Loucy (cell line): ENCODE measurements around the gene CAPZA2.
"Not testable (repeated sequence)": the region's sequence is repeated elsewhere in the genome, so short reads cannot be mapped to it uniquely, and the experiment has no call there.

Experiments
- H2AFZ ChIP-seq: fragments of 200-600 bp; sonication (generic); 2 replicates; pipeline ENCODE4 v1.6.0; 2016; ENCODE audit warnings: antibody characterized with exemption, mild to moderate bottlenecking, low read length, moderate library complexity
- H3F3A ChIP-seq: fragments of 200-600 bp; 2 replicates; pipeline ENCODE4 v1.6.0; 2016; ENCODE audit warnings: antibody characterized with exemption, low read depth, mild to moderate bottlenecking
- H3K27me3 ChIP-seq: fragments of 200-600 bp; sonication (generic); 2 replicates; pipeline ENCODE4 v1.6.1; 2014; ENCODE audit warnings: low read length, mild to moderate bottlenecking; ENCODE audit not compliant: insufficient read depth, poor library complexity, severe bottlenecking
- H3K36me3 ChIP-seq: fragments of 200-600 bp; sonication (generic); 2 replicates; pipeline ENCODE4 v1.6.1; 2016; ENCODE audit warnings: low read length; ENCODE audit not compliant: insufficient read depth
- H3K4me1 ChIP-seq: fragments of 200-600 bp; sonication (generic); 2 replicates; pipeline ENCODE4 v1.5.1; 2014; ENCODE audit warnings: low read length, mild to moderate bottlenecking; ENCODE audit not compliant: insufficient read depth, poor library complexity, severe bottlenecking
- H3K4me2 ChIP-seq: fragments of 200-600 bp; sonication (generic); 2 replicates; pipeline ENCODE4 v1.6.0; 2014; ENCODE audit warnings: antibody characterized with exemption, low read length, low read depth, mild to moderate bottlenecking; ENCODE audit not compliant: poor library complexity, severe bottlenecking
- H3K4me3 ChIP-seq: fragments of 200-600 bp; sonication (generic); 2 replicates; pipeline ENCODE4 v1.5.1; 2014; ENCODE audit warnings: low read length, mild to moderate bottlenecking, mixed read lengths; ENCODE audit not compliant: poor library complexity, severe bottlenecking
- H3K79me2 ChIP-seq: fragments of 200-600 bp; sonication (generic); 2 replicates; pipeline ENCODE4 v1.6.1; 2014; ENCODE audit warnings: low read length; ENCODE audit not compliant: insufficient read depth
- H3K9ac ChIP-seq: fragments of 200-600 bp; sonication (generic); 2 replicates; pipeline ENCODE4 v1.6.0; 2014; ENCODE audit warnings: mild to moderate bottlenecking, low read depth, low read length, moderate library complexity; ENCODE audit not compliant: poor library complexity, severe bottlenecking
- H3K9me2 ChIP-seq: fragments of 200-600 bp; sonication (generic); replicated peaks from 2 replicates; pipeline ENCODE4 v1.6.1; 2016; ENCODE audit warnings: low read depth, low read length, mixed read lengths
- H3K9me3 ChIP-seq: fragments of 200-600 bp; sonication (generic); 2 replicates; pipeline ENCODE4 v1.6.1; 2014; ENCODE audit warnings: mild to moderate bottlenecking, antibody characterized with exemption, low read length, low read depth; ENCODE audit not compliant: insufficient read depth
- H4K20me1 ChIP-seq: fragments of 200-600 bp; sonication (generic); 2 replicates; pipeline ENCODE4 v1.6.0; 2014; ENCODE audit warnings: antibody characterized with exemption, low read length, mild to moderate bottlenecking; ENCODE audit not compliant: insufficient read depth, poor library complexity, severe bottlenecking
- EZH2phosphoT487 ChIP-seq: fragments of 200-600 bp; IDR thresholded peaks from 2 replicates; pipeline ENCODE4 v1.6.1; 2018; ENCODE audit warnings: antibody characterized with exemption, mild to moderate bottlenecking, moderate library complexity, borderline replicate concordance
- TF ChIP-seq, protein P1 (sequence below): fragments of 200-600 bp; sonication (generic); conservative IDR thresholded peaks from 2 replicates; pipeline ENCODE4 v1.5.1; 2014; ENCODE audit warnings: mild to moderate bottlenecking, antibody characterized with exemption, low read length

Gene CAPZA2

DNA sequence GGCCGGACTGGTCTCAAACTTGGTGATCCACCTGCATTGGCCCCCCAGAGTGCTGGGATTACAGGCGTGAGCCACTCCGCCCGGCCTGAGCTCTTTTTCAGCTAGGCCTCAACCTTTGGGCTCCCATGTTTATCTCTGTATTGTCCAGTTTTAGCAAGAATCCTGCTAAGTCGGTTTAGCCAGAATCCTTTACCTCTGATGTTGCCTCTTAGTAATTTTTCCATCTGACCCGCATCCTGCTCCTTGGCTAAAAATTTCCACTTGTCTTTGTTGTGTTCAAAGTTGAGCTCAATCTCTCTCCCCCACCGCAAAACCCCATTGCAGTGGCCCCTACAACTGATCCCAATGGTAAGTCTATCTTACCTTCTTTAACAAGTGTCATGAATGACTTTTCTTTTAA is 70.2 kb downstream of the CAPZA2 start:
- Histone ChIP-seq H3K9ac (no peak overlapping the region), H3K4me1 (no peaks in the 10 kb centered on the region), H3K9me3 (no peaks in the 10 kb centered on the region), H3K4me2 (no peak overlapping the region), H2AFZ (no peak overlapping the region), H3K79me2 (no peaks in the 10 kb centered on the region), H3K27me3 (no peaks in the 10 kb centered on the region), H3K36me3 (no peaks in the 10 kb centered on the region), H3K4me3 (no peak overlapping the region), H4K20me1 (no peaks in the 10 kb centered on the region), H3F3A (no peaks in the 10 kb centered on the region), H3K9me2 (no peaks in the 10 kb centered on the region)
- TF ChIP-seq, protein P1, sequence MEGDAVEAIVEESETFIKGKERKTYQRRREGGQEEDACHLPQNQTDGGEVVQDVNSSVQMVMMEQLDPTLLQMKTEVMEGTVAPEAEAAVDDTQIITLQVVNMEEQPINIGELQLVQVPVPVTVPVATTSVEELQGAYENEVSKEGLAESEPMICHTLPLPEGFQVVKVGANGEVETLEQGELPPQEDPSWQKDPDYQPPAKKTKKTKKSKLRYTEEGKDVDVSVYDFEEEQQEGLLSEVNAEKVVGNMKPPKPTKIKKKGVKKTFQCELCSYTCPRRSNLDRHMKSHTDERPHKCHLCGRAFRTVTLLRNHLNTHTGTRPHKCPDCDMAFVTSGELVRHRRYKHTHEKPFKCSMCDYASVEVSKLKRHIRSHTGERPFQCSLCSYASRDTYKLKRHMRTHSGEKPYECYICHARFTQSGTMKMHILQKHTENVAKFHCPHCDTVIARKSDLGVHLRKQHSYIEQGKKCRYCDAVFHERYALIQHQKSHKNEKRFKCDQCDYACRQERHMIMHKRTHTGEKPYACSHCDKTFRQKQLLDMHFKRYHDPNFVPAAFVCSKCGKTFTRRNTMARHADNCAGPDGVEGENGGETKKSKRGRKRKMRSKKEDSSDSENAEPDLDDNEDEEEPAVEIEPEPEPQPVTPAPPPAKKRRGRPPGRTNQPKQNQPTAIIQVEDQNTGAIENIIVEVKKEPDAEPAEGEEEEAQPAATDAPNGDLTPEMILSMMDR: no peak
- no peak for TF ChIP-seq EZH2phosphoT487

DNA sequence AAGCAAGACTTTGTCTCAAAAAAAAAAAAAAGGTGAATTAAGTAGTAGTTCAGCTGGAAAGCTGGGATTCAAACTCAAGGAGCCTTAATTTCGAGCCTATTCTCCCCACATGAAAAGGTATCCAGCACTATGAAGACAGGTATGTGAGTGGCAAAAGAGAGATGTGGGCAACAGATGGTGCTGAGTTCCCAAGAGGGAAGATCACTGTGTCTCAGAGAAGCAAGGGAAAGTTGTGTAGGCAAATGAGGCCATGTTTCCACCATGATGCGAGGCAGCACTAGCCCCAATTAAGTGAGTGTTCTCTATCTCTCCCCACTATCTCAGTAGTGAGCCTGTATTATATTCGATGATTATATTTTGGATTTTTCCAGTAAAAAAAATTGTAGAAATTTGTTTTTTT is 71.1 kb downstream of the CAPZA2 start:
- no peaks in the 10 kb centered on the region for H3K27me3 ChIP-seq
- no peaks in the 10 kb centered on the region for H3F3A ChIP-seq
- H3K4me1 ChIP-seq: no peaks in the 10 kb centered on the region
- H2AFZ ChIP-seq: no peak overlapping the region
- H3K9me3 ChIP-seq: no peaks in the 10 kb centered on the region
- H3K9me2 ChIP-seq: no peaks in the 10 kb centered on the region
- H3K9ac ChIP-seq: no peak overlapping the region
- no peak overlapping the region for H3K4me2 ChIP-seq
- H3K36me3 ChIP-seq: no peaks in the 10 kb centered on the region
- no peaks in the 10 kb centered on the region for H3K79me2 ChIP-seq
- H3K4me3 ChIP-seq: no peak overlapping the region
- H4K20me1 ChIP-seq: no peaks in the 10 kb centered on the region
- TF ChIP-seq, protein P1: no peak
- TF ChIP-seq EZH2phosphoT487: no peak

DNA sequence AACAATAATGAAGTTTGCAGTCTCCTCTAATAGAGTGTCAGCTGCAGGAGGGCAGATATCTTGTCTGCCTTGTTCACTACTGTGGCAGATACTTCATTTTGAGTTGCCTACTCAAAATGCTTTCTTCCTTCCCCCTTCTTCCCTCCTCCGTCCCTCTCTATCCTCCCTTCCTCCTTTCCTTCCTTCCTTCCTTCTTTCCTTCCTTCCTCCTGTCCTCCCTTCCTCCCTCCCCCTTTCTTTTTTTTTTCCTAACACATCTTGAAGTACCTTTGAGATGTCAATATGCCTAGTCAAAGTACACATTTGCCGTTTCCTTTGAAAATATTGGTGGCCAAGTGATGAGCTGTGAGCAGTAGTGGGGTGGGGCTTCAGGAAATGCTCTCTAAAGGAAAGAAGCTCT is 72.2 kb downstream of the CAPZA2 start:
- Histone ChIP-seq H3K27me3 (no peaks in the 10 kb centered on the region), H2AFZ (no peak overlapping the region), H3K4me2 (no peak overlapping the region), H4K20me1 (no peaks in the 10 kb centered on the region), H3K9me3 (no peaks in the 10 kb centered on the region), H3K79me2 (no peaks in the 10 kb centered on the region), H3K9me2 (no peaks in the 10 kb centered on the region), H3K4me3 (no peak overlapping the region), H3K36me3 (no peaks in the 10 kb centered on the region), H3K4me1 (no peaks in the 10 kb centered on the region), H3F3A (no peaks in the 10 kb centered on the region), H3K9ac (no peak overlapping the region)
- no peak for TF ChIP-seq EZH2phosphoT487
- TF ChIP-seq, protein P1: no peak

DNA sequence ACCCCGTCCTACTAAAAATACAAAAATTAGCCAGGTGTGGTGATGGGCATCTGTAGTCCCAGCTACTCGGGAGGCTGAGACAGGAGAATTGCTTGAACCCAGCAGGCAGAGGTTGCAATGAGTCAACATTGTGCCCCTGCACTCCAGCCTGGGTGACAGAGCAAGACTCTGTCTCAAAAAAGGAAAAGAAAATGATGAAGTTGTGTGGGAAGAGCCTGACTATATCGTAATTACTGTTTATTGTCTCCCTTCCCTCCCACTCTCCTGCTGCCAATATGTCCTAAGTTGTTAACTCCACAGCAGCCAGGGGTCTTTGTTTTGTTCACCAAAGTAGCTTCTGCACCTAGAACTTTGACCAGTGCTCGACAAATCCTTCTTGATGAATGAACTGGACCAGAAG is 74.5 kb downstream of the CAPZA2 start:
- not testable (repeated sequence) for H2AFZ ChIP-seq, H4K20me1 ChIP-seq, H3K79me2 ChIP-seq, H3K4me3 ChIP-seq, H3K36me3 ChIP-seq, H3K9me2 ChIP-seq, H3K4me1 ChIP-seq, H3K27me3 ChIP-seq, H3K9ac ChIP-seq, H3F3A ChIP-seq, H3K4me2 ChIP-seq, H3K9me3 ChIP-seq
